Activated CD4-positive, CD25-positive, alpha-beta regulatory T cell treated with anti-CD3 and anti-CD28 coated beads, Interleukin-2, amount 50 U/mL, for 72 hours (primary cell): Measurements from ENCODE around the gene DNM2.
"Not testable (repeated sequence)": the region's sequence is repeated elsewhere in the genome, so short reads cannot be mapped to it uniquely, and the experiment has no call there.

Source experiments
- DNase-seq: peaks from one replicate; pipeline ENCODE4 v3.0.0; 2021

Gene DNM2

DNA sequence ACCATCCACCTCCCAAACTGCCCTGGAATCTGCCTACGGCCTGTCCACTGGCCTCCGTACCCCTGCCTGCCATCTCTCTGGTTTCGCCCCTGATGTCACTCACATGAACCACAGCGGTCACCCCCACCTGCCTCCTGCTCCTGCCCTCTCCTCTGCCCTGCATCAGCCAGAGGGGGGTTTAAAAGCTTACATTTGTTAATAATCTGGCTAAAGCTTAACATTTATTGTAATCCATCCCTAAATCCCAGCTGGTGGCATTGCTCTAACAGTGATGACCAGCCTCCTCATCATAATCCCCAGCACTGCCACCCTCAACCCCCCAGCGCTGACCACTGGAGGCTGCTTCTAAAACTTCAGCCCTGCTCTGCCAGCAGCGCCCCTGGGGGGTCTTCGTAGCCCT is 38.9 kb downstream of the DNM2 start:
- DNase-seq, result no peak

DNA sequence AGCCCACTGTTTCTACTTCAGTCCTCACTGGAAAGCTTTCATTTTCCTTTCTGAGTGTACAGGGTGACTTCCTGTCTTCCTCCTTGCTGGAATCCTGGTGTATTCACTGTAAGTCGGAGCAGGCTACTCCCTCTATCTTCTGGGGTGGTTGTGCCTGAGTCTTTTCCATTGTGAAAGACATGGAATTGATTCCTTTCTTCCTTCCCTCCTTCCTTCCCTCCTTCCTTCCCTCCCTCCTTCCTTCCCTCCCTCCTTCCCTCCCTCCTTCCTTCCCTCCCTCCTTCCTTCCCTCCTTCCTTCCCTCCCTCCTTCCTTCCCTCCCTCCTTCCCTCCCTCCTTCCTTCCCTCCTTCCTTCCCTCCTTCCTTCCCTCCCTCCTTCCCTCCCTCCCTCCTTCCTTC is 40.2 kb downstream of the DNM2 start:
- not testable (repeated sequence) for DNase-seq

DNA sequence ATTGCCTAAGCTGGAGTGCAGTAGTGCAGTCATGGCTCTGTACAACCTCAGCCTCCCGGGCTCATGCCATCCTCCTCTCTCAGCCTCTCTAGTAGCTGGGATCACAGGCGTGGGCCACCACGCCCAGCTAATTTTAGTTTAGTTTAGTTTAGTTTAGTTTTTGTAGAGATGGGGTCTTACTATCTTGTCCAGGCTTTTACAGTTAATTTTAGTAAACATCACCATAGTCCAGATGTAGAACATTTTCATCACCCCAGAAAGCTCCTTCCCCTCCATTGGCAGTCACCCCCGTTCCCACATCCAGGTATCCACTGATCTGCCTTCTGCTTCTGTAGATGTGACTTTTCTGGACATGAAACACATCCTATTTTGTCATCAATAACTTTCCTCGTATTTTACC is 41.1 kb downstream of the DNM2 start:
- no peak for DNase-seq

DNA sequence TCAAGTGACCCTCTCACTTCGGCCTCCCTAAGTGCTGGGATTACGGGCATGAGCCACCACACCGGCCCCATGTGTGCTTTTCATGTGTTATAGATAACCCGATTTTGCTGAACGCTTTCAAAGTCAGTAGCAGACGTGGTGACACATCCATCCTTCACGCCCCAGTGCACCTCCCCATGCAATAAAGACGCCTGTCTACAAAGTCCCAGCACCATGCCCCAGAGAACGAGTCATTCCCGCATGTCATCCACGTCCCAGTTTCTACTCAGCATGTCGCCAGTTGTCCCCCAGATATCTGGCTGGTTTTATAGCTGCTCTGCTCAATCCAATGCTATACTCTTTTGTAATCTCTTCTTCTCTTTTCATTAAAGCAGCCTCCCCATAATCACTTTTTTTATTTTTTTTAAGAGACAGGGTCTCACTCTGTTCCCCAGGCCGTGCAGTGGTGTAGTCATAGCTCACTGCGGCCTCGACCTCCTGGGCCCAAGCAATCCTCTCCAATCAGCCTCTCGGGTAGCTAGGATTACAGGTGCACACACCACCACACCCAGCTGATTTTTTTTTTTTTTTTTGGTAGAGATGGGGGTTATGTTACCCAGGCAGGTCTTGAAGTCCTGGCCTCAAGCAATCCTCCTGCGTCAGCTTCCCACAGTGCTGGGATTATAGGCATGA is 42.5 kb downstream of the DNM2 start:
- no peak for DNase-seq

DNA sequence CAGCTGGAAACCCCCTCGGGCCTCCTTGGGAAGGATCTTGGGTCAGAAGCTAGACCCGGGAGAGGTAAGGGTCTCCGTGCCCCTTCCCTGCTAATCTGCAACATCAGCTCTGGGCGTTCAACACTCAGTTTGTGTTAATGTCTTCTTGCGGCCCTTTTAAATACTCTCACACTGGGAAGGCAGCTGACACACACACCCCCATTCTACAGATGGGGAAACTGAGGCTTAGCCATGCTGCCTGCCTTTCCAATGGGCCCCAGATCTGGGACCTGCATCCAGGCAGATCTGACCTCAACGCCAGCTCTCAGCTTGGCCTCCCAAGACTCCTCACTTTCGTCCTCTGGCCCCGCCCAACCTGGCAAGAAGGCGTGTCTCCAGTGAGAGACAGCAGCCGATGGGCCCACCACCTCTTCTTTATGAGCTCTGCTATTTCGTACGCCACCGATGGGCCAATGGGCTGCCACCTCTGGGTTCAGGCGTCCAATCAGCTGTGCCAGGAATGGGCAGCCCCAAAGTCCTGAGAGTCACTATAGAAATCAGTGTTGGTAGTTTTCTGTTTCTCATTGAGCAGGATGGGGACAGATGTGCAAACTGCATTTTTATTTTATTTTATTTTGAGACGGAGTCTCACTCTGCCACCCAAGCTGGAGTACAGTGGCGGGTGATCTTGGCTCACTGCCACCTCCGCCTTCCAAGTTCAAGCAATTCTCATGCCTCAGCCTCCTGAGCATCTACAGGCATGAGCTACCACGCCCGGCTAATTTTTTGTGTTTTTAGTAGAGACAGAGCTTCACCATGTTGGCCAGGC is 43.8 kb downstream of the DNM2 start:
- no peak for DNase-seq

DNA sequence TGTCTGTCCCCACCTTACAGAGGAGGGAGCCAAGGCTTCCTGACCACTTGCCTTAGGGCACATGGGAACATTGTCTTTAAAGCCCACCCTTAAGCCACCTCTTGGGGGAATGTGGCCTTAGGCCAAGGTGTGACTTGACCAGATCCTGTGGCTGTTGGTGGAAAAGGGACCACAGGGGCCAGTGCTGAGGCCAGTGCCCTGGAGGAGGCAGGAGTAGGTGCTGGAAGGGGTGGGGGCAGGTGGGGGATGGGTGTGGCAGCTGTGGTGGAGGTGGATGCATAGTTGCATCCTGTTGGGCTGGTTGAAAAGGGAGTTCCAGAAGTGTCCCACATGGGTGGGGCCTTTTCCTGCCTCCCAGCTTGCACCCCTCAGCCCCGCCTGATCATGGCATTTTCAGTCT is 44.8 kb downstream of the DNM2 start:
- no peak for DNase-seq

DNA sequence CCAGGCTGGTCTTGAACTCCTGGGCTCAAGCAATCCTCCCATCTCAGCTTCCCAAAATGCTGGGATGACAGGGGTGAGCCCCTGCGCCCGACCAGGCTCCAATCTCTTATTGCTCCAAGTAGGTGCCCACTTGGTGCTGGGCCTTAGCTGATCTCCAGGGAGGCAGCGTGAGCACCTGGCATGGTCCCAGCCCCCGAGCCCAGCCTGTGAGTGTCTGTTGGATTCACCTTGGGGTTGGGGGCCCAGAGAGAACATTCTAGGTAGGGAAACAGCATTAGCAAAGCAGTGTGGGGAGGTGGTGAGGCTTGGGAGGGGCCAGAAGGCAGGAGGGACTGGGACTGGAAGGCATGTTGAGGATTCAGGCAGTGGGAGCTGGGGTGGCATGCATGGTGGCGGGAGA is 45.5 kb downstream of the DNM2 start:
- no peak for DNase-seq

DNA sequence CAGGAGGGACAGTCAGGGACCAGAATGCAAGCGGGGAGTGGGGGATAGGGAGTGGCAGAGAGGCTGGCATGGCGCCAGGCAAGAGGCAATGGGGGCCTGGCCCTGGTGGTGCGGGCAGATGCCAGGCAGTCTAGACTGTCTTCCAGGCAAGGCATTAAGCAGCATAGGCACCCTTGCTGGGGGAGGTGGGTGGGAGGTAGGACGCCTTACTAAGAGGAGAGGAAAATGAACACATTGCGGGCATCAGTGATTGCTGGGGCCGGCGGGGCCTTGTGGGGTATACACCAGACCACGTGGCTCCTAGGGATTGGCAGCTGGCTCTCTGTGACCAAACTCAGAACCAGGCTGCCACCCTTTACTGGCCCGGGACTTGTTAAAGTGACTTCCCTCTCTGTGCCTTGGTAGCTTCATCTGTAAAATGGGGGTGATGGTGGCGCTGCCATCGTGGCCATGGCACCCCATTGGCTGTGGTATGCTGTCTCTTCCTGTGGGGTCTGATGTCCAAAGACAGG is 46.0 kb downstream of the DNM2 start:
- DNase-seq, result no peak

DNA sequence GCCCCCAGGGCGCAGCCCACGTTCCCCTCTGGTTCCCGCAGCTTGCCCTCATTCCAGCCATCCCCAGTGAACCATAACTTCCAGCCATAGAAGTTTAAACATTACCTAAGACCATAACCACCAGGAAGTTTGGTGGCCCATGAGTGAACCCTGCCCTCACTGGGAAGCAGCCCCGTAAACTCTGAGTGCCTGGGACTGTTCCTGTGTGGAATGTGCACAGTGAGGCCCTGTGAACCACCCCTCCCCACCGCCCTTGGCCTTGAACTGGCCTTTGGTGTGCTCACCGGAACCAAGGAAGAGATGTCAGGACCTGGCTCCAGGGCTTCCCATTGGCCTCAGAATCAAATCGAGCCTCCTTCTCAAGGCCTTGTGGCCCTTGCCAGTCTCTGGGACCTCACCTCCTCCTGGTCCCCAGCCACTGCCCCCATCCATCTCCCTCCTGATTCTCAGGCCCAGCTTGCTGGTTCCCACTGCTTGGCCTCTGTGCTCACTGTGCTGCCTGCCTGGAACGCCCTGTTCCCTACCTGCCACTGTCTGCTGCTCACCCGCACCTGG is 46.5 kb downstream of the DNM2 start:
- no peak for DNase-seq

DNA sequence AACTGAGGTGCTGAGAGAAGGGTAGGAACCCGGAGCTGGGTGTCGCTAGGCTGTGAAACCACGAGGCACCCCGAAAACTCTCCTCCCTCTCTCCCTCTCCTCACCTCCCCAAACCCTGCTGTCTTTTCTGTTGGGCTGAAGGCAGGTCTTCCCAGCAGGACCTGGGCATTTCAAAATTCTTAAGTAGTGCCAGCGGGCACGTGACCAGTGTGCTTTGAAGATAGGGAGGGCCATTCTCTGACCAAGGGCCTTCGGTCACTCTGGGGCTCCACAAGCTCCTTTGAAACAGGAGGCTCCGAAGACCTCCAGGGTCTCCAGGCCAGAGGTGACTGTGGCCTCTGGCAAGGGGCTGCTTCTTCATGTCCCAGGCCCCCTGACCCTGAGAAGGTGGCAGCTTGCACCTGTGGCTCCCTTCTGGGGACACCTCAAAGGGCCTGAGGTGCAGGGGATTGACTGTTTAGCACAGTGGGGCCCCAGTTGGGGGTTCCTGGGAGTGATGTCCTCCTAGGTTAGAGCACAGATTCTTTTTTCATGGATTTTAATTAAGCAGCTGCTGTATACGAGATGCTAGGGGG is 48.3 kb downstream of the DNM2 start:
- DNase-seq, result no peak

DNA sequence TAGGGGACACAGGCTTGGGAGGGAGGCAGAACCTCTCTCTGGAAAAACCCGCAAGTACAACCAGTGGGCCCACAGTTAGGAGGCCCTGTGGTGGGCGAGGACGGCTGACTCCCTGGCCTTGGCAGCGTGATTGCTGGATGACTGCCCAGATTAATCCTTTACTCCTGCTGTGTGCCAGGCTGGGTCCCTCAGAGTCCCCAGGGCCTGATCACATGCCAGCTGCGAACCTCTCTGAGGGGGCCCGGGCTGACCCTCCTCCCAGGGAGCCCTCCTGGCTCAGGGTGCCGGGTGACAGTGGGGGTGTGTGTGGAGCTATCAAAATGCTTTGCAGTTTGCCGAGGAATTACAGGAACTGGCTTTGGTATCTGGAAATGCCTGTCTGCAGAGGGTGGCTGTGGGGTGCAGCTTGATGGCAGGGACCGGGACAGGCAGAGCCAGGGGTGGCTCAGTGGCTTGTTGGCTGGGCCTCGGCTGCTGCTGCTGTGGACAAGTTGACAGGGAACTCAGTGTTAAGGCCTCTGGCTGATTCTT is 48.9 kb downstream of the DNM2 start:
- DNase-seq, result no peak

DNA sequence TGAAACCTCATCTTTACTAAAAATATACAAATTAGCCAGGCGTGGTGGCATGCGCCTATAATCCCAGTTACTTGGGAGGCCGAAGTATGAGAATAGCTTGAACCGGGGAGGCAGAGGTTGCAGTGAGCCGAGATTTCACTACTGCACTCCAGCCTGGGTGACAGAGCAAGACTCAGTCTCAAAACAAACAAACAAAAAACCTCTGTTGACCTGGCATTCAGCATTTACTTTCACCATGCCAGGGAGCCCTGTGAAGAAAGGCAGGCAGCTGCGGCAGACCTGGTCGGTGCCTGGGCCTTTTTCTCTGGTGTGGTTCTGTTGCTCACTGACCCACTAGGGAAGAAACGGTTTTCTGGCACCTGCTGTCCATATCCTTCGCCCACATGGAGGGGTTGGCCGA is 49.8 kb downstream of the DNM2 start:
- no peak for DNase-seq

DNA sequence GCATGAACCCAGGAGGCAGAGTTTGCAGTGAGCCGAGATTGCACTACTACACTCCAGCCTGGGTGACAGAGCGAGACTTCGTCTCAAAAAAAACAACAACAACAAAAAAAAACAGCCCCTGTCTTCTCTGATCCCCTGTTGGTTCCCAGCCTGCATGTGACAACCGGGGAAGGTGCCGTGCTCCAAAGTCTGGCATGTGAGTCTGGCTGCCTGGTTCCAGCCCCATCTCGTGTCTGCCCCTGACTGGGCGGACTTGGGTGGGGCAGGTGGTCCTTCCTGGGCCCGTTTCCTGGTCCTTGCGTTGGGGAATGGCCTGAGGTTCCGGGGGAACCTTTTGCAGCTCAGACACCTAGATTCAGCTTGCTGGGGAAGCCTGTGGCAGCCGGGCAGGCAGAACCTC is 50.5 kb downstream of the DNM2 start:
- no peak for DNase-seq

DNA sequence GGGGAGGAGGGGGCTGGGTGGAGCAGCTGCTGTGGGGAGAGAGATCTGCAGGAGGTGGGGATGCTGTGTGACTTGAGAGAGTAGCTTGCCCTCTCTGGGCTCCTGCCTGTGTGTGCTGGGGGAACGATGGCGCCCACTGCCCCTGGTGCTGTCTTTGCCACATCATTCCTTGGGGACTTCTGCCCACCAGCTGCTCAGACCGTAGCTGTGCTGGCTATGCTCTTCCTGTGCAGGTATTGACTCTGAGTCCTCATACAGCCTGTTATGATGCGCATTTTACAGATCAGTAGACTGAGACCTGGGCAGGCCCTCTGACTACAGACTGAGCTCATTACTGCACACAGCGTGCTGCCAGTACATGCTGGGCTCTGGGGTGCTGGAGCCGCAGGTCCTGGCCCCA is 51.1 kb downstream of the DNM2 start:
- DNase-seq, result no peak

DNA sequence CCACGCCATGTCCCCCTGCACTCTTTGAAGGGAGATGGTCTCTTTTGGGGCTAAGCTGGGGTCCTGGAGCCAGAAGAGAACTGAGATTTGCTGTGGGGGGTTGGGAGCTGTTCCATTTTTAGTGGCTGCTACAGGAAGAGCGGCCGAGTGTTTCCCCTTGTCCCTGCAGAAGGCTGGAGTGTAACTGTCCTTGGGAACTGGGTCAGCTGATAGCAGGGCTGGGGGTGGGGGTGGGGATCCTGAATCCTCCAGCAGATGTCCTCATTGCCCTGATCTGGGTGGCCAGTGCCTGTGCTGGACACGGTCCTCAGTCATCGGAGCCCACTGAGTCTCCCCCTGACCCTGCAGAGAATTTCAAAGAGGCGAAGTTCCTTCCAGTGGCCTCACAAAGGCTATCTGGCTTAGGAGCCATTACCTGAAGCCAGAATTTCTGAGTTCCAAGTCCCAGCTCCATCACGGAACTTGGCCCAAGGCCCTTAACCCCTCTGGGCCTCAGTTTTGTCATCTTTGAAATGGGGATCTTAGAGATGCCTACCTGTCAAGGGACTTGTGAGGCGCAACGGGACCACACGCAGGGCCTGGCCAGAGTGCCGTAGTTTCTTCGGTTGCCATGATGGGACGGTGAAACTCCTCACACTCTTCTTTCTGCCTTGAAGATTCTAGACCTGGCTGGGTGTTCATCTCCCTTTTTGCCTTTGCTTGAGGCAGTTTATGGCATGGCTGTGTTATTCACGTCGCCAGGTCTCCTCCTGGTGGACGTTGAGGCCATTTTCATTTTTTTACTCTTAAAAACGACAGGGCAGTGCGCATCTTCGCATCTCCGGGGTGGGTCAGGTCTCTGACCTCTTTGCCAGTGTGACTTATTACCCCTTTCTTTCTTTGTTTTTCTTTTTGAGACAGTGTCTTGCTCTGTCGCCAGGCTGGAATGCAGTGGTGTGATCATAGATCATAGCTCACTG is 51.9 kb downstream of the DNM2 start:
- no peak for DNase-seq

DNA sequence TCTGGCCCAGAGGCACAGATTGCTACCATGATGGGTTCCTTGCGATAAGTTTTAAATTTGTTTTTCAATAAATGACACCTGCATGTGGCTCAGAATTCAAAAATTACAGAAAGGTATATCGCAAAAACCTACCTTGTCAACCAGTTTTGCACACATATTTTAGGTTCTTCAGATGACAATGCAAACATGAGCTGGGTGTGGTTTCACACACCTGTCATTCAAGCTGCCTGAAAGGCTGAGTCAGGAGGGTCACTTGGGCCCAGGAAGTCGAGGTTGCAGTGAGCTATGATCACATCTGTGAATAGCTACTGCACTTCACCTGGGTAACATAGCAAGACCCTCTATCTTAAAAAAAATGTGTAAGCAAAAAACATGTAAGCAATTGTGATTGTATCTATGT is 56.1 kb downstream of the DNM2 start:
- no peak for DNase-seq

DNA sequence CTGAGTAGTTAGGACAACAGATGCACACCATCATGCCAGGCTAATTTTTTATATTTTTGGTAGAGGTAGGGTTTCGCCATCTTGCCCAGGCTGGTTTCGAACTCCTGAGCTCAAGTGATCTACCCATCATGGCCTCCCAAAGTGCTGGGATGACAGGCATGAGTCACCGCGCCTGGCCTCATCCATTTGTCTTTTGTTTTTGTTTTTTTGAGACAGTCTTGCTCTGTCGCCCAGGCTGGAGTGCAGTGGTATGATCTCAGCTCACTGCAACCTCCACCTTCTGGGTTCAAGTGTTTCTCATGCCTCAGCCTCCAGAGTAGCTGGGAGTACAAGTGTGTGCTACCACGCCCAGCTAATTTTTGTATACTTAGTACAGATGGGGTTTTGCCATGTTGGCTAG is 57.0 kb downstream of the DNM2 start:
- DNase-seq, result no peak

DNA sequence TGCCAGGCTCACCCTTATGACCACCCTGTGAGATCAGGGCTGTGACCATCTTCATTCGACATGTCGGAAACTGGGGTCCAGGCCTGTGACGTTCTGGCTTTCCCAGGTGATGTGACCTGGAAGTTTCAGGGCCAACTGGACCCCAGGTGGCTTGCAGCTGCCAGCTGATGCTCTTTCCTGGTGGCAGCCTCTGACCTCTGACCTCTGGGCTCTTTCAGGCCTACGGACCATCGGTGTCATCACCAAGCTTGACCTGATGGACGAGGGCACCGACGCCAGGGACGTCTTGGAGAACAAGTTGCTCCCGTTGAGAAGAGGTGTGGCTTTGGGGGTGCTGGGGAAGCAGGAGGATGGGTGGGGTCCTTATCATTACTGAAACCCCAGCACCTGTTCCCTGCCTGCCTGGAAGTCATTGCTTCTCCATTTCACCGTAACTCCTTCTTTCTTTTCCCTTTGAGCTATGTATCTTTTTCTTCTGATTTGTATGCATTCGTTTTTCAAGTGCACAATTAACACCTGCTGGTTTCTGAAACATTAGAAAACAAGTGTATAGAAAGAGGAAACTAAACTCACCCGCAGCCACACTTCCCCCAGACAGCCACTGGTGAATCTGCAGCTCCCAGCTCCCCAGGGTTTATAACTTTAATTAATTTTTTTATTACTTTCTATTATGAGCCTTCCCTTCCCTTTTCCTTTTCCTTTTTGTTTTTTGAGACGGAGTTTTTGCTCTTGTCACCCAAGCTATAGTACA is 59.2 kb downstream of the DNM2 start:
- DNase-seq, result no peak

DNA sequence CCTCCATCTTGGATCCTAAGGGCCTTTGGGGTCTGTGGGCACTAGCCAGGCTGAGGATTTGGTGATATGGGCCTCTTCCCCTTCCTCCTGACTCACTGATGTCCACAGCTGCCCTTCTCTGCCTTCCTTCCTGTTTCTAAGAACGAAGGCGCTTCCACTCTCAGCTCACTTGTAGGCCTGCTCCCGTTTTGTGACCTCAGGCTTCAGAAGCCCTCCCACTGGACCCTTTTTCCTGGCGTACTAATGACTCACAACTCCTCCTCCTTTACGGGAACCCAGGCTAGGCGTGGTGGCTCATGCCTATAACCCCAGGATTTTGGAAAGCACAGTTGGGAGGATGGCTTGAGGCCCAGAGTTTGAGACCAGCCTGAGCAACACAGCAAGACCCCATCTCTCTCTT is 62.5 kb downstream of the DNM2 start:
- DNase-seq, result no peak

DNA sequence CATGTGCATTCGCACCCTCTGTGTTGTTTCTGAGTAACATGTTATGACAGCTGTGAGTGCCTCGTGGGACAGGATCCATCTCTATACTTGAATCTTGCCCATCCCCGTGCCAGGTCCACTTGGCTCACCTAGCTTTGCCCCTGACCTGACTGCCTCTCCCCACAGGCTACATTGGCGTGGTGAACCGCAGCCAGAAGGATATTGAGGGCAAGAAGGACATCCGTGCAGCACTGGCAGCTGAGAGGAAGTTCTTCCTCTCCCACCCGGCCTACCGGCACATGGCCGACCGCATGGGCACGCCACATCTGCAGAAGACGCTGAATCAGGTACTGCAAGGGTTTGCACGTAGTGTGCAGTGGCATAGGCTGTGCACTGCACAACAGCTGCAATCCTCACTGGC is 64.9 kb downstream of the DNM2 start:
- no peak for DNase-seq

DNA sequence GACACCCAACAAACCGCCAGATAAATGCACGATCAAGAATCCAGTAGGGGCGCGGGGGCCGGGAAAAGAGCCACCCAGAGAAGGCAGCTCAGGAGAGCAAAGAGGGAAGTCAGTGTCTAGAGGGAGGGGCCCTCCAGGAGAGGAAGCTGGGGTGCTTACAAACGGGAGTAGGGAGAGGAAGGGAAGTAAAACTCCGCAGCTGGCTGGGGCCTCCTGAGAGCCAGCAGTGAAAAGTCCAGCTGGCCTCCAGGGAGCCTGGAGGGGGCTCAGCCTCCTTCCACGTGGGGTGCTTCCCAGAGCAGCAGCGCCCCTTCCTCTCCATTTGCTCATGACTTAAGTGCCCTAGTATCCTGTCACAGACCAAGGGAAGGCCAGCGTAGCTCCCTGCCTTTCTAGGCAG is 66.4 kb downstream of the DNM2 start:
- no peak for DNase-seq

DNA sequence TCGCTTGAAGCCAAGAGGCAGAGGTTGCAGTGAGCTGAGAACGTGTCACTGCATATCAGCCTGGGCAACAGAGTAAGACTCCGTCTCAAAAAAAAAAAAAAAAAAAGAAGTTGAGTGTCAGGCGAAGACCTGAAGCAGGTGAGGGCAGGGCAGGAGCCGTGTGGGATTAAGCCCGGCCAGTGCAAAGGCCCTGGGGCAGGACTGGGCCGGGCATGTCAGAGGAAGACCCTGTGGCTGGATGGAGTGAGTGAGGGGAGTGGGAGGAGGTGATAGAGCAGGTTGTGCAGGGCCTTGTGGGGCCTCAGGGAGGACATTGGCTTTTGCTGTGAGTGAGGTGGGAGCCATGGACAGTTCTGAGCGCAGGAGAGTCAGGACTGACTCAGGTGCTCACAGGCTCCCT is 70.3 kb downstream of the DNM2 start:
- DNase-seq, result no peak
